DOHH2 (cell line): Measurements from ENCODE around the gene SLC23A3.

Source experiments
- H3F3A ChIP-seq: fragments of 200-600 bp; sonication (generic), shearing (Covaris generic); 2 replicates; pipeline ENCODE4 v1.6.0; 2016; ENCODE audit warnings: antibody characterized with exemption, mild to moderate bottlenecking; ENCODE audit not compliant: control insufficient read depth, insufficient read depth
- H3K27ac ChIP-seq: fragments of 200-600 bp; sonication (generic); 2 replicates; pipeline ENCODE4 v1.5.1; 2014; ENCODE audit warnings: low read depth, mild to moderate bottlenecking, low read length, moderate library complexity
- H3K27me3 ChIP-seq: fragments of 200-600 bp; sonication (generic); 2 replicates; pipeline ENCODE4 v1.6.1; 2014; ENCODE audit warnings: mild to moderate bottlenecking, low read length, mixed read lengths; ENCODE audit not compliant: control insufficient read depth
- H3K36me3 ChIP-seq: fragments of 200-600 bp; sonication (generic); 2 replicates; pipeline ENCODE4 v1.6.1; 2014; ENCODE audit warnings: mild to moderate bottlenecking, low read length, moderate library complexity, mixed read lengths; ENCODE audit not compliant: control insufficient read depth
- H3K4me1 ChIP-seq: fragments of 200-600 bp; sonication (generic); 2 replicates; pipeline ENCODE4 v1.6.1; 2014; ENCODE audit warnings: mild to moderate bottlenecking, low read length, mixed read lengths; ENCODE audit not compliant: control insufficient read depth
- H3K4me2 ChIP-seq: fragments of 200-600 bp; sonication (generic); 2 replicates; pipeline ENCODE4 v1.6.0; 2014; ENCODE audit warnings: mild to moderate bottlenecking, low read length, moderate library complexity
- H3K4me3 ChIP-seq: fragments of 200-600 bp; sonication (generic); 2 replicates; pipeline ENCODE4 v1.5.1; 2014; ENCODE audit warnings: mild to moderate bottlenecking, low read length, mixed read lengths
- H3K79me2 ChIP-seq: fragments of 200-600 bp; sonication (generic); 2 replicates; pipeline ENCODE4 v1.6.1; 2014; ENCODE audit warnings: mild to moderate bottlenecking, low read length, mixed read lengths; ENCODE audit not compliant: control insufficient read depth
- H3K9me2 ChIP-seq: fragments of 200-600 bp; sonication (generic); replicated peaks from 2 replicates; pipeline ENCODE4 v1.6.1; 2014; ENCODE audit warnings: mild to moderate bottlenecking, low read length, mixed read lengths; ENCODE audit not compliant: control insufficient read depth
- H3K9me3 ChIP-seq: fragments of 200-600 bp; sonication (generic); 2 replicates; pipeline ENCODE4 v1.6.1; 2014; ENCODE audit warnings: antibody characterized with exemption, low read length, mixed read lengths; ENCODE audit not compliant: control insufficient read depth, insufficient read depth
- H4K20me1 ChIP-seq: fragments of 200-600 bp; sonication (generic); 2 replicates; pipeline ENCODE4 v1.6.0; 2014; ENCODE audit warnings: low read depth, mild to moderate bottlenecking, antibody characterized with exemption, low read length, moderate library complexity; ENCODE audit not compliant: control insufficient read depth, insufficient read depth
- CTCF ChIP-seq: fragments of 200-600 bp; sonication (generic); IDR thresholded peaks from one replicate; pipeline ENCODE4 v1.5.1; 2014; ENCODE audit warnings: antibody characterized with exemption, mild to moderate bottlenecking, low read depth, low read length; ENCODE audit not compliant: poor library complexity, severe bottlenecking
- EZH2phosphoT487 ChIP-seq: fragments of 200-600 bp; sonication (generic); IDR thresholded peaks from 2 replicates; pipeline ENCODE4 v1.6.1; 2017; ENCODE audit warnings: borderline replicate concordance, mild to moderate bottlenecking, antibody characterized with exemption, low read length, moderate library complexity, mixed read lengths

The SLC23A3 gene

GRCh38 chr2:219172231-219173154, 2.7 kb upstream of the SLC23A3 start:
- peaks cover 49% of the 10 kb centered on the region for H3K36me3 ChIP-seq
- no peaks in the 10 kb centered on the region for H3K9me2 ChIP-seq
- H3K4me1 ChIP-seq, result peaks cover 14% of the 10 kb centered on the region
- no peak overlapping the region for H3K4me3 ChIP-seq
- peaks cover 17% of the 10 kb centered on the region for H3K79me2 ChIP-seq
- H3K4me2 ChIP-seq, result no peak overlapping the region
- no peak overlapping the region for H3K27ac ChIP-seq
- no peak for TF ChIP-seq CTCF
- no peak for TF ChIP-seq EZH2phosphoT487
- H3K27me3 ChIP-seq, result no peaks in the 10 kb centered on the region
- no peaks in the 10 kb centered on the region for H3K9me3 ChIP-seq
- no peaks in the 10 kb centered on the region for H4K20me1 ChIP-seq
- H3F3A ChIP-seq, result peaks cover 17% of the 10 kb centered on the region

GRCh38 chr2:219171231-219171651, 1.4 kb upstream of the SLC23A3 start:
- Histone ChIP-seq H3K36me3 (peaks cover 43% of the 10 kb centered on the region), H3K9me2 (no peaks in the 10 kb centered on the region), H3F3A (peaks cover 9% of the 10 kb centered on the region; the same call in 1 of the 2 replicates), H3K4me3 (no peak overlapping the region), H3K9me3 (no peaks in the 10 kb centered on the region), H3K27me3 (no peaks in the 10 kb centered on the region), H4K20me1 (no peaks in the 10 kb centered on the region), H3K4me1 (peaks cover 8% of the 10 kb centered on the region), H3K79me2 (peaks cover 11% of the 10 kb centered on the region), H3K4me2 (no peak overlapping the region), H3K27ac (no peak overlapping the region)
- TF ChIP-seq EZH2phosphoT487, result no peak
- peak; percentile 85 for TF ChIP-seq CTCF

- no peaks in the 10 kb centered on the region for H3K79me2 ChIP-seq
- no peak overlapping the region for H3K4me2 ChIP-seq
- TF ChIP-seq CTCF (no peak), EZH2phosphoT487 (no peak)
- no peak overlapping the region for H3K27ac ChIP-seq
- H3K4me3 ChIP-seq, result no peak overlapping the region
- no peaks in the 10 kb centered on the region for H3K27me3 ChIP-seq
- no peaks in the 10 kb centered on the region for H3K9me3 ChIP-seq
- H3K36me3 ChIP-seq, result peaks cover 26% of the 10 kb centered on the region
- no peaks in the 10 kb centered on the region for H4K20me1 ChIP-seq
- peaks cover 7% of the 10 kb centered on the region; the same call in 1 of the 2 replicates for H3F3A ChIP-seq
- H3K9me2 ChIP-seq, result no peaks in the 10 kb centered on the region
- H3K4me1 ChIP-seq, result no peaks in the 10 kb centered on the region
These were observed 897 bp downstream of the SLC23A3 start for GRCh38 chr2:219168932-219169331.
